Psoas muscle (tissue), 8 donors: ENCODE data around the gene SDS. TPM values are rescaled to one million over a fixed set of nuclear protein-coding genes. Genes with fewer than 3 reads are reported as not detected.

ENCODE experiments used
- ATAC-seq, 4 donors: fragments of 200-7000 bp; cut with Tn5 transposase; one replicate each; pipeline ENCODE4 v1.9.1; 2020; ENCODE audit warnings: moderate library complexity in 3 of 4, mild to moderate bottlenecking in 2 of 4
- DNase-seq, 2 donors: peaks; one replicate each; pipeline ENCODE4 v3.0.0-alpha.2; 2020
- H3K27ac ChIP-seq: fragments of 200-600 bp; one replicate; pipeline ENCODE4 v1.8.0; 2022
- H3K27me3 ChIP-seq, 3 donors: fragments of 200-600 bp in 1 of 3; one replicate each; pipeline versions ENCODE4 v1.6.1 to v1.8.0; 2013 to 2022; ENCODE audit warnings: low read length in 2 of 3, mild to moderate bottlenecking in 2 of 3, moderate library complexity in 1 of 3; ENCODE audit not compliant: insufficient read depth in 3 of 3
- H3K36me3 ChIP-seq, 2 donors: fragments of 200-600 bp in 1 of 2; one replicate each; pipeline versions ENCODE4 v1.6.1 to v1.8.0; 2013 to 2022; ENCODE audit warnings: low read depth in 1 of 2, mild to moderate bottlenecking in 1 of 2, moderate library complexity in 1 of 2; ENCODE audit not compliant: insufficient read depth in 1 of 2
- H3K4me1 ChIP-seq: fragments of 200-600 bp; one replicate; pipeline ENCODE4 v1.8.0; 2022
- H3K4me3 ChIP-seq: fragments of 200-600 bp; one replicate; pipeline ENCODE4 v1.8.0; 2022; ENCODE audit warnings: mild to moderate bottlenecking
- H3K9me3 ChIP-seq: fragments of 200-600 bp; one replicate; pipeline ENCODE4 v1.8.0; 2022
- WGBS, 3 donors: extraction: QIAGEN DNeasy Blood & Tissue Kit; methylation state at CpG; one replicate each; pipeline versions ENCODE4 v1.1.6 to v1.1.7; 2013; 5-methylcytosine and 5-hydroxymethylcytosine counted together
- intact Hi-C, 2 donors: fragments of 100-400 bp; cut with DNase I; formaldehyde crosslinking; loops; one replicate each; pipeline versions ENCODE4 v1.11.0 to v1.14.2; 2022
- polyA plus RNA-seq, 3 donors: library from polyadenylated mRNA; stranded (reverse); fragments of 200-250 nt; gene quantifications; one replicate each; pipeline ENCODE4 v1.2.3, GENCODE V29; 2013
- total RNA-seq, 4 donors: library from RNA; stranded (reverse); fragmentation: NEBNext Ultra II Directional in 2 of 4; extraction: Animal tissue kit (Norgen Biotek cat#: 25700) in 2 of 4; gene quantifications; one replicate each; pipeline versions ENCODE4 v1.2.1 to v1.2.4, GENCODE V29; 2021 to 2023
- TF ChIP-seq, protein P1 (sequence below): fragments of 200-600 bp; IDR thresholded peaks from one replicate; pipeline ENCODE4 v1.8.0; 2022; ENCODE audit warnings: antibody characterized with exemption
- donor health status: healthy with polysubstance abuse.
- donor health status: DM: no; HTN: no; CAD: no; lungs with moderate emphysema.
- donor health status: Bipolar disorder and iron deficiency.
- donor health status: healthy.
- donor health status: DM: yes; HTN: yes; CAD: no.
- donor health status: DM: no; HTN: no; CAD: no.
- donor health status: DM: no; HTN: no; CAD: no.
- donor health status: DM: yes; HTN: yes; CAD: no.

SDS gene
- total and polyA plus RNA-seq, 7 donors = 0.05 to 0.91 (median 0.38) TPM; not detected in 3

DNA sequence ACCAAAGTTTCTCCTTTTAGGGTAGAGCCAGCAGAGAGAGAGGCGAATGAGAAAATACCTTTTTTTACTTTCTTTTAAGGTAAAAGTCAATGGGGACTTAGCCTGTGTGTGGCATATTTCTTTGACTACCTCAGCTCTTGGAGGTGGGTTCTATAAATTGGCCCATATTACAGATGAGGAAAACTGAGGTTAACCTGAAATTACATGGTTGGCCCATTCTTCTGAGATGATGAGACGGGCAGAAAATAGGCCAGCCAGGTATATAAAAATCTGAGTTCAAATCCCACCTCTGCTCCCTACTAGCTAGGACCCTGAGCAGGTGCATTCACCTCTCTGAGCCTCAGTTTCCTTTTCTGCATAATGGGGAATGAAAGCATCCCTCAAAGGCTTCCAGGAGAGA is 45.6 kb upstream of the SDS start:
- no peak overlapping the region for H3K27ac ChIP-seq
- WGBS, 3 donors = 82 to 96% (median 89%) methylated on average over 2 of the region's 2 CpGs
- H3K27me3 ChIP-seq = peaks cover 0 to 29% (median 6%) of the 10 kb centered on the region in 3 donors

GRCh38 chr12:113448873-113449272 is 45.2 kb upstream of the SDS start:
- Histone ChIP-seq H3K27me3 (peaks cover 0 to 29% (median 6%) of the 10 kb centered on the region in 3 donors), H3K9me3 (no peaks in the 10 kb centered on the region), H3K27ac (no peak overlapping the region), H3K4me1 (no peaks in the 10 kb centered on the region), H3K4me3 (no peak overlapping the region), H3K36me3 (no peaks in the 10 kb centered on the region)
- intact Hi-C loops = no loop called here
- TF ChIP-seq, protein P1, sequence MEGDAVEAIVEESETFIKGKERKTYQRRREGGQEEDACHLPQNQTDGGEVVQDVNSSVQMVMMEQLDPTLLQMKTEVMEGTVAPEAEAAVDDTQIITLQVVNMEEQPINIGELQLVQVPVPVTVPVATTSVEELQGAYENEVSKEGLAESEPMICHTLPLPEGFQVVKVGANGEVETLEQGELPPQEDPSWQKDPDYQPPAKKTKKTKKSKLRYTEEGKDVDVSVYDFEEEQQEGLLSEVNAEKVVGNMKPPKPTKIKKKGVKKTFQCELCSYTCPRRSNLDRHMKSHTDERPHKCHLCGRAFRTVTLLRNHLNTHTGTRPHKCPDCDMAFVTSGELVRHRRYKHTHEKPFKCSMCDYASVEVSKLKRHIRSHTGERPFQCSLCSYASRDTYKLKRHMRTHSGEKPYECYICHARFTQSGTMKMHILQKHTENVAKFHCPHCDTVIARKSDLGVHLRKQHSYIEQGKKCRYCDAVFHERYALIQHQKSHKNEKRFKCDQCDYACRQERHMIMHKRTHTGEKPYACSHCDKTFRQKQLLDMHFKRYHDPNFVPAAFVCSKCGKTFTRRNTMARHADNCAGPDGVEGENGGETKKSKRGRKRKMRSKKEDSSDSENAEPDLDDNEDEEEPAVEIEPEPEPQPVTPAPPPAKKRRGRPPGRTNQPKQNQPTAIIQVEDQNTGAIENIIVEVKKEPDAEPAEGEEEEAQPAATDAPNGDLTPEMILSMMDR = no peak
- WGBS, 3 donors = 28 to 29% (median 28%) methylated on average over 7 of the region's 7 CpGs
- DNase-seq (no peak), ATAC-seq (no peak)

More for the DNA sequence above, 45.6 kb upstream of the SDS start:
- Histone ChIP-seq H3K4me3 (no peak overlapping the region), H3K9me3 (no peaks in the 10 kb centered on the region), H3K4me1 (no peaks in the 10 kb centered on the region), H3K36me3 (no peaks in the 10 kb centered on the region)
- intact Hi-C loops = no loop called here
- ATAC-seq = no peak
- no peak for DNase-seq
- TF ChIP-seq, protein P1 = no peak

DNA sequence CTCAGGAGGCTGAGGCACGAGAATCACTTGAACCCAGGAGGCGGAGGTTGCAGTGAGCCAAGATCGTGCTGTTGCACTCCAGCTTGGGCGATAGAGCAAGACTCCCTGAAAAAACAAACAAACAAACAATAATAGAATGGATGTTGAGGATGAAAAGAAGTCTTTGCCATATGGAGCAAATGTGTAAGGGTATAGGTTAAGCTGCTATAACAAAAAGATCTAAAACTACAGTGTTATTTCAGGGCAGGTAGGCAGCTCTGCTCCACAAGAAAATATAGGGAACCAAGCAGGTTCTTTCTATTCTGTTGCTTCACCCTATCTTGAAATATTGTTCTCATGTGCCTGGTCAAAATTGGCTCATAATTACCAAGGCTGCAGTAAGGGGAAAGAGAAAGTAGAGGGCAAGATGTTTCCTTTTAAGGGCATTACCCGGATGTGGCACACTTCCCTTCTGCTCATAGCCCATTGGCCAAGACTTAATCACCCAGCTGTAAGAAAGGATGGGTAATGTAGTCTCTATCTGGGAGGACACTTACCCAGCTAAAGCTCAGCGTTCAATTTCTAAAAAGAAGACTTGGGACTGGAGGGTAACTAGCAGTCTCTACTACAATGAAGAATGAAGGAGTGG is 42.0 kb upstream of the SDS start:
- no peak overlapping the region for H3K4me3 ChIP-seq
- TF ChIP-seq, protein P1 = no peak
- 77 to 82% (median 81%) methylated on average over 6 of the region's 6 CpGs for WGBS, 3 donors
- H3K27ac ChIP-seq = no peak overlapping the region
- H3K4me1 ChIP-seq = no peaks in the 10 kb centered on the region
- DNase-seq = no peak
- no peak for ATAC-seq
- intact Hi-C loops = no loop called here
- no peaks in the 10 kb centered on the region for H3K36me3 ChIP-seq
- peaks cover 0 to 29% (median 6%) of the 10 kb centered on the region in 3 donors for H3K27me3 ChIP-seq
- no peaks in the 10 kb centered on the region for H3K9me3 ChIP-seq

GRCh38 chr12:113443030-113443539 is 39.4 kb upstream of the SDS start:
- Histone ChIP-seq H3K9me3 (no peaks in the 10 kb centered on the region), H3K27me3 (peaks cover 0 to 46% (median 6%) of the 10 kb centered on the region in 3 donors), H3K27ac (no peak overlapping the region), H3K4me1 (no peaks in the 10 kb centered on the region), H3K36me3 (no peaks in the 10 kb centered on the region), H3K4me3 (no peak overlapping the region)
- WGBS, 3 donors = 84 to 88% (median 85%) methylated on average over 6 of the region's 6 CpGs
- no peak for ATAC-seq
- intact Hi-C loops = no loop called here
- TF ChIP-seq, protein P1 = no peak
- DNase-seq = no peak
